Peyer's patch (tissue), 4 donors: ENCODE results near the gene FBXO17. TPM values are rescaled to one million over a fixed set of nuclear protein-coding genes. Genes with fewer than 3 reads are reported as not detected.
"Not testable (repeated sequence)": the region's sequence is repeated elsewhere in the genome, so short reads cannot be mapped to it uniquely, and the experiment has no call there.

ENCODE experiments used
- DNase-seq, 3 donors: peaks; one replicate each; pipeline ENCODE4 v3.0.0-alpha.2; 2017 to 2019
- H3K27ac ChIP-seq, 4 donors: fragments of 200-600 bp; sonication (generic); one replicate each; pipeline ENCODE4 v1.5.1; 2016 to 2019
- H3K27me3 ChIP-seq, 2 donors: fragments of 200-600 bp; sonication (generic); one replicate each; pipeline ENCODE4 v1.5.1; 2019
- H3K36me3 ChIP-seq, 3 donors: fragments of 200-600 bp; sonication (generic); one replicate each; pipeline ENCODE4 v1.5.1; 2016 to 2019
- H3K4me1 ChIP-seq, 4 donors: fragments of 200-600 bp; sonication (generic); one replicate each; pipeline ENCODE4 v1.5.1; 2016 to 2019
- H3K4me3 ChIP-seq, 4 donors: fragments of 200-600 bp; sonication (generic); 1 replicate in 3 of 4; 2 replicates in 1 of 4; pipeline ENCODE4 v1.5.1; 2016 to 2019; ENCODE audit warnings: mild to moderate bottlenecking in 1 of 4
- H3K9me3 ChIP-seq, 4 donors: fragments of 200-600 bp; sonication (generic); one replicate each; pipeline ENCODE4 v1.5.1; 2016 to 2019; ENCODE audit warnings: mild to moderate bottlenecking in 1 of 4
- POLR2A ChIP-seq, 2 donors: fragments of 450-650 bp; IDR thresholded peaks; one replicate each; pipeline ENCODE4 v1.5.1; 2017; ENCODE audit warnings: antibody characterized with exemption in 2 of 2, mild to moderate bottlenecking in 2 of 2, moderate library complexity in 2 of 2
- total RNA-seq, 4 donors: library from RNA; depleted of rRNA; stranded (reverse); fragments of >200 nt; gene quantifications; one replicate each; pipeline ENCODE4 v1.1.0, GENCODE V29; 2016
- TF ChIP-seq, protein P1 (sequence below), 6 experiments: fragments of 450-650 bp in 4 of 6; fragments of 200-600 bp in 2 of 6; sonication (generic) in 1 of 6; IDR thresholded peaks; one replicate each; pipeline ENCODE4 v1.5.1; 2017 to 2019; ENCODE audit warnings: antibody characterized with exemption in 6 of 6, mild to moderate bottlenecking in 3 of 6, moderate library complexity in 1 of 6

The FBXO17 gene
- total RNA-seq, 4 donors from 2014 or later: 1.4 to 5.4 (median 3.9) TPM

- H3K4me3 ChIP-seq: no peak overlapping the region
- H3K27me3 ChIP-seq: peaks cover 0 to 8% of the 10 kb centered on the region in 2 donors
- H3K27ac ChIP-seq: no peak overlapping the region
- TF ChIP-seq POLR2A (IDR thresholded peaks at IDR 0.05): no peak
- TF ChIP-seq, protein P1, sequence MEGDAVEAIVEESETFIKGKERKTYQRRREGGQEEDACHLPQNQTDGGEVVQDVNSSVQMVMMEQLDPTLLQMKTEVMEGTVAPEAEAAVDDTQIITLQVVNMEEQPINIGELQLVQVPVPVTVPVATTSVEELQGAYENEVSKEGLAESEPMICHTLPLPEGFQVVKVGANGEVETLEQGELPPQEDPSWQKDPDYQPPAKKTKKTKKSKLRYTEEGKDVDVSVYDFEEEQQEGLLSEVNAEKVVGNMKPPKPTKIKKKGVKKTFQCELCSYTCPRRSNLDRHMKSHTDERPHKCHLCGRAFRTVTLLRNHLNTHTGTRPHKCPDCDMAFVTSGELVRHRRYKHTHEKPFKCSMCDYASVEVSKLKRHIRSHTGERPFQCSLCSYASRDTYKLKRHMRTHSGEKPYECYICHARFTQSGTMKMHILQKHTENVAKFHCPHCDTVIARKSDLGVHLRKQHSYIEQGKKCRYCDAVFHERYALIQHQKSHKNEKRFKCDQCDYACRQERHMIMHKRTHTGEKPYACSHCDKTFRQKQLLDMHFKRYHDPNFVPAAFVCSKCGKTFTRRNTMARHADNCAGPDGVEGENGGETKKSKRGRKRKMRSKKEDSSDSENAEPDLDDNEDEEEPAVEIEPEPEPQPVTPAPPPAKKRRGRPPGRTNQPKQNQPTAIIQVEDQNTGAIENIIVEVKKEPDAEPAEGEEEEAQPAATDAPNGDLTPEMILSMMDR (IDR thresholded peaks at IDR 0.05): no peak
- no peak for DNase-seq
- H3K36me3 ChIP-seq: no peaks in the 10 kb centered on the region
- H3K9me3 ChIP-seq: no peaks in the 10 kb centered on the region
- H3K4me1 ChIP-seq: peaks cover 0 to 3% (median 0%) of the 10 kb centered on the region in 4 donors
Measured at GRCh38 chr19:38970664-38971532, 4.6 kb downstream of the FBXO17 start.

GRCh38 chr19:38966149-38966548 lies 9.4 kb downstream of the FBXO17 start:
- H3K9me3 ChIP-seq, DNase-seq, H3K4me1 ChIP-seq, H3K27ac ChIP-seq, H3K4me3 ChIP-seq, H3K36me3 ChIP-seq, H3K27me3 ChIP-seq: not testable (repeated sequence)

- Histone ChIP-seq H3K4me1 (no peaks in the 10 kb centered on the region), H3K27me3 (no peaks in the 10 kb centered on the region), H3K27ac (no peak overlapping the region), H3K9me3 (no peaks in the 10 kb centered on the region), H3K36me3 (no peaks in the 10 kb centered on the region), H3K4me3 (no peak overlapping the region)
- no peak for TF ChIP-seq POLR2A (IDR thresholded peaks at IDR 0.05)
- TF ChIP-seq, protein P1 (IDR thresholded peaks at IDR 0.05): no peak
- no peak for DNase-seq
Measured at GRCh38 chr19:38964738-38965137, 10.8 kb downstream of the FBXO17 start.

DNA sequence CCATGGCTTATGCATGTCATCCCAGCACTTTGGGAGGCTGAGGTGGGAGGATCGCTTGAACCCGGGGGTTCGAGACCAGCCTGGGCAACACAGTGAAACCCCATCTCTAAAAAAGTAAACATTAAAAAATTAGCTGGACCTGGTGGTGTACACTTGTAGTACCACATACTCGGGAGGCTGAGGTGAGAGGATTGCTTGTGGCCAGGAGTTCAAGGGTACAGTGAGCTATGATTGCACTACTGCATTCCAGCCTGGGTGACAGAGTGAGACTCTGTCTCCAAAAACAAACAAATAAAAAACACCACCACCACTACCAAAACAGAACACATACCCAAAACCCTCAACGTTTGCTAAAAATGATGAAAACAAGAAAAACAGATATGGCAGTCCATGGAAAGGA lies 15.9 kb downstream of the FBXO17 start:
- Histone ChIP-seq H3K4me1 (no peaks in the 10 kb centered on the region), H3K36me3 (no peaks in the 10 kb centered on the region), H3K27ac (no peak overlapping the region), H3K27me3 (no peaks in the 10 kb centered on the region), H3K9me3 (no peaks in the 10 kb centered on the region), H3K4me3 (no peak overlapping the region)
- no peak for DNase-seq
- no peak for TF ChIP-seq POLR2A (IDR thresholded peaks at IDR 0.05)
- TF ChIP-seq, protein P1 (IDR thresholded peaks at IDR 0.05): no peak

GRCh38 chr19:38958301-38958700 lies 17.2 kb downstream of the FBXO17 start:
- H3K27me3 ChIP-seq: no peaks in the 10 kb centered on the region
- no peak overlapping the region for H3K27ac ChIP-seq
- no peak for DNase-seq
- no peak overlapping the region for H3K4me3 ChIP-seq
- no peaks in the 10 kb centered on the region for H3K4me1 ChIP-seq
- no peak for TF ChIP-seq POLR2A (IDR thresholded peaks at IDR 0.05)
- TF ChIP-seq, protein P1 (IDR thresholded peaks at IDR 0.05): no peak
- H3K36me3 ChIP-seq: no peaks in the 10 kb centered on the region
- H3K9me3 ChIP-seq: no peaks in the 10 kb centered on the region

DNA sequence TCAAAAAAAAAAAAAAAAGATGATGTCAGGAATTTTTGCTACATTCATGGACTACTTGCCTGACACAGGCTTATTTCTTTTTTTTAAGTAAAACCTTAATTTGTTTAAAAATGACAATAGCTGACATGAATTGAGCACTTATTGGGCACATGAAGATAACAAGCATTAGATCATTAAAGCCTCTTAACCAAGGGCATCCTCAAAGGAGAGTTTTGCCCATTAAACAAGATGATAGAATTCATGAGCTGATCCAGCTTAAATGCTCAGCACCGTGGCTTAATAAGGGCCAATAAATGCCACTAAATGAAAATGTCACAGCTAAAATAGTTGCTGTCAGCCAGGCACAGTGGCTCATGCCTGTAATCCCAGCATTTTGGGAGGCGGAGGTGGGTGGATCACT lies 19.3 kb downstream of the FBXO17 start:
- no peaks in the 10 kb centered on the region for H3K27me3 ChIP-seq
- H3K4me3 ChIP-seq: no peak overlapping the region
- no peaks in the 10 kb centered on the region for H3K4me1 ChIP-seq
- DNase-seq: no peak
- no peak overlapping the region for H3K27ac ChIP-seq
- no peaks in the 10 kb centered on the region for H3K9me3 ChIP-seq
- H3K36me3 ChIP-seq: no peaks in the 10 kb centered on the region
- TF ChIP-seq, protein P1 (IDR thresholded peaks at IDR 0.05): no peak
- no peak for TF ChIP-seq POLR2A (IDR thresholded peaks at IDR 0.05)
